Measurements from ENCODE around the gene ZNF428. TPM values are rescaled to one million over a fixed set of nuclear protein-coding genes. Genes with fewer than 3 reads are reported as not detected.

Gene ZNF428
- total RNA-seq, 2 experiments from 2014 or later: 28.5 to 98.1 TPM

GRCh38 chr19:43648633-43649032 lies 29.2 kb upstream of the ZNF428 start:
- Histone ChIP-seq H3K36me3 (ENCODE audit: insufficient read depth, low read length) (no peaks in the 10 kb centered on the region), H3K4me3 (ENCODE audit: low read depth, low read length, poor library complexity, severe bottlenecking) (no peak overlapping the region), H3K4me2 (ENCODE audit: low read length) (no peak overlapping the region), H4K20me1 (ENCODE audit: insufficient read depth, low read length) (no peaks in the 10 kb centered on the region), H3K79me2 (ENCODE audit: insufficient read depth, low read depth, low read length) (no peaks in the 10 kb centered on the region), H3K9me2 (ENCODE audit: insufficient read depth, low read length) (no peaks in the 10 kb centered on the region), H3K9me3 (ENCODE audit: low read length) (no peaks in the 10 kb centered on the region), H3K4me1 (ENCODE audit: insufficient read depth, low read length, poor library complexity, severe bottlenecking) (no peaks in the 10 kb centered on the region), H2AFZ (ENCODE audit: low read length) (no peak overlapping the region), H3K27ac (ENCODE audit: low read depth, low read length, poor library complexity, severe bottlenecking) (no peak overlapping the region)
- intact Hi-C loops (cut with micrococcal nuclease; ENCODE audit: unreplicated experiment): no loop called here
- ChIA-PET CTCF (ENCODE audit: unreplicated experiment) (no interaction called here), POLR2A (interaction anchor here (0.6 kb wide), 1 partner anchor 201 kb away, joined by 3 read pairs; no protein-coding TSS in a partner anchor)
- no peak for DNase-seq (ENCODE audit: low spot score)
- TF ChIP-seq, protein P1, sequence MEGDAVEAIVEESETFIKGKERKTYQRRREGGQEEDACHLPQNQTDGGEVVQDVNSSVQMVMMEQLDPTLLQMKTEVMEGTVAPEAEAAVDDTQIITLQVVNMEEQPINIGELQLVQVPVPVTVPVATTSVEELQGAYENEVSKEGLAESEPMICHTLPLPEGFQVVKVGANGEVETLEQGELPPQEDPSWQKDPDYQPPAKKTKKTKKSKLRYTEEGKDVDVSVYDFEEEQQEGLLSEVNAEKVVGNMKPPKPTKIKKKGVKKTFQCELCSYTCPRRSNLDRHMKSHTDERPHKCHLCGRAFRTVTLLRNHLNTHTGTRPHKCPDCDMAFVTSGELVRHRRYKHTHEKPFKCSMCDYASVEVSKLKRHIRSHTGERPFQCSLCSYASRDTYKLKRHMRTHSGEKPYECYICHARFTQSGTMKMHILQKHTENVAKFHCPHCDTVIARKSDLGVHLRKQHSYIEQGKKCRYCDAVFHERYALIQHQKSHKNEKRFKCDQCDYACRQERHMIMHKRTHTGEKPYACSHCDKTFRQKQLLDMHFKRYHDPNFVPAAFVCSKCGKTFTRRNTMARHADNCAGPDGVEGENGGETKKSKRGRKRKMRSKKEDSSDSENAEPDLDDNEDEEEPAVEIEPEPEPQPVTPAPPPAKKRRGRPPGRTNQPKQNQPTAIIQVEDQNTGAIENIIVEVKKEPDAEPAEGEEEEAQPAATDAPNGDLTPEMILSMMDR (conservative IDR thresholded peaks at IDR 0.05; ENCODE audit: low read length): no peak
- no peak for TF ChIP-seq EZH2phosphoT487 (IDR thresholded peaks at IDR 0.05; ENCODE audit: borderline replicate concordance, low read depth, low read length)
- BruUV-seq (replicated peaks): no TSS peak

DNA sequence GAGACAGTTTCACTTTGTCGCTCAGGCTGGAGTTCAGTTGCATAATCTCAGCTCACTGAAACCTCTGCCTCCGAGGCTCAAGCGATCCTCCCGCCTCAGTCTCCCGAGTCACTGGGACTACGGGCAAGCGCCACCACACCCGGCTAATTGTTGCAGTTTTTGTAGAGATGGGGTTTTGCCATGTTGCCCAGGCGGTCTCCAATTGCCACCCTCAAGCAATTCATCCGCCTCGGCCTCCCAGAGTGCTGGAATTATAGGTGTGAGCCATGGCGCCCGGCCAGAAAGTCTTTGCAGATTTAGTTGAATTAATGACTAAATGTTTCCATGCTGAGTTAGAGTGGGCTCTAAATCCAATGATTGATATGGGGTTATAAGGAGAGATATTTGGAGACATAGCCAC lies 24.8 kb upstream of the ZNF428 start:
- ChIA-PET CTCF (ENCODE audit: unreplicated experiment) (no interaction called here), POLR2A (no interaction called here)
- no peak overlapping the region for H3K4me2 ChIP-seq (ENCODE audit: low read length)
- no peak overlapping the region for H3K27ac ChIP-seq (ENCODE audit: low read depth, low read length, poor library complexity, severe bottlenecking)
- TF ChIP-seq, protein P1 (conservative IDR thresholded peaks at IDR 0.05; ENCODE audit: low read length): no peak
- TF ChIP-seq EZH2phosphoT487 (IDR thresholded peaks at IDR 0.05; ENCODE audit: borderline replicate concordance, low read depth, low read length): no peak
- H3K9me3 ChIP-seq (ENCODE audit: low read length): no peaks in the 10 kb centered on the region
- no peaks in the 10 kb centered on the region for H4K20me1 ChIP-seq (ENCODE audit: insufficient read depth, low read length)
- no peaks in the 10 kb centered on the region for H3K36me3 ChIP-seq (ENCODE audit: insufficient read depth, low read length)
- H2AFZ ChIP-seq (ENCODE audit: low read length): no peak overlapping the region
- BruUV-seq (replicated peaks): no TSS peak
- no peak overlapping the region for H3K4me3 ChIP-seq (ENCODE audit: low read depth, low read length, poor library complexity, severe bottlenecking)
- intact Hi-C loops (cut with micrococcal nuclease; ENCODE audit: unreplicated experiment): no loop called here
- no peaks in the 10 kb centered on the region for H3K79me2 ChIP-seq (ENCODE audit: insufficient read depth, low read depth, low read length)
- DNase-seq (ENCODE audit: low spot score): no peak
- no peaks in the 10 kb centered on the region for H3K4me1 ChIP-seq (ENCODE audit: insufficient read depth, low read length, poor library complexity, severe bottlenecking)
- H3K9me2 ChIP-seq (ENCODE audit: insufficient read depth, low read length): no peaks in the 10 kb centered on the region

GRCh38 chr19:43643326-43643725 lies 23.9 kb upstream of the ZNF428 start:
- no TSS peak for BruUV-seq (replicated peaks)
- Histone ChIP-seq H3K9me3 (ENCODE audit: low read length) (no peaks in the 10 kb centered on the region), H3K9me2 (ENCODE audit: insufficient read depth, low read length) (no peaks in the 10 kb centered on the region), H3K27ac (ENCODE audit: low read depth, low read length, poor library complexity, severe bottlenecking) (no peak overlapping the region), H3K4me2 (ENCODE audit: low read length) (no peak overlapping the region), H3K4me3 (ENCODE audit: low read depth, low read length, poor library complexity, severe bottlenecking) (no peak overlapping the region), H2AFZ (ENCODE audit: low read length) (no peak overlapping the region), H3K4me1 (ENCODE audit: insufficient read depth, low read length, poor library complexity, severe bottlenecking) (no peaks in the 10 kb centered on the region), H3K79me2 (ENCODE audit: insufficient read depth, low read depth, low read length) (no peaks in the 10 kb centered on the region), H4K20me1 (ENCODE audit: insufficient read depth, low read length) (no peaks in the 10 kb centered on the region), H3K36me3 (ENCODE audit: insufficient read depth, low read length) (no peaks in the 10 kb centered on the region)
- POLR2A ChIA-PET: no interaction called here
- CTCF ChIA-PET (ENCODE audit: unreplicated experiment): no interaction called here
- no peak for DNase-seq (ENCODE audit: low spot score)
- intact Hi-C loops (cut with micrococcal nuclease; ENCODE audit: unreplicated experiment): no loop called here
- no peak for TF ChIP-seq EZH2phosphoT487 (IDR thresholded peaks at IDR 0.05; ENCODE audit: borderline replicate concordance, low read depth, low read length)
- TF ChIP-seq, protein P1 (conservative IDR thresholded peaks at IDR 0.05; ENCODE audit: low read length): no peak
